ENCODE measurements around the gene KRT4.
"Not testable (repeated sequence)": the region's sequence is repeated elsewhere in the genome, so short reads cannot be mapped to it uniquely, and the experiment has no call there.

- TF ChIP-seq POLR2A, CTCF (IDR thresholded peaks at IDR 0.05): not testable (repeated sequence)
Observed at GRCh38 chr12:52856077-52856476, 42.2 kb upstream of the KRT4 start.

Measured in testis (tissue), 2 donors.